HG03196 (cell line): Measurements from ENCODE around the gene DDX20.
"Not testable (repeated sequence)": the region's sequence is repeated elsewhere in the genome, so short reads cannot be mapped to it uniquely, and the experiment has no call there.

Source experiments
- ATAC-seq: cut with Tn5 transposase; IDR thresholded peaks from one replicate; pipeline ENCODE4 v1.9.1; 2021; ENCODE audit not compliant: unreplicated experiment

Gene DDX20

GRCh38 chr1:111786669-111787207 is 31.0 kb downstream of the DDX20 start:
- ATAC-seq = no peak

- ATAC-seq = no peak
These were observed 33.4 kb downstream of the DDX20 start for GRCh38 chr1:111789142-111789541.

GRCh38 chr1:111789666-111790316 is 34.1 kb downstream of the DDX20 start:
- no peak for ATAC-seq

- ATAC-seq = no peak
These were observed 36.1 kb downstream of the DDX20 start for GRCh38 chr1:111791776-111792175.

DNA sequence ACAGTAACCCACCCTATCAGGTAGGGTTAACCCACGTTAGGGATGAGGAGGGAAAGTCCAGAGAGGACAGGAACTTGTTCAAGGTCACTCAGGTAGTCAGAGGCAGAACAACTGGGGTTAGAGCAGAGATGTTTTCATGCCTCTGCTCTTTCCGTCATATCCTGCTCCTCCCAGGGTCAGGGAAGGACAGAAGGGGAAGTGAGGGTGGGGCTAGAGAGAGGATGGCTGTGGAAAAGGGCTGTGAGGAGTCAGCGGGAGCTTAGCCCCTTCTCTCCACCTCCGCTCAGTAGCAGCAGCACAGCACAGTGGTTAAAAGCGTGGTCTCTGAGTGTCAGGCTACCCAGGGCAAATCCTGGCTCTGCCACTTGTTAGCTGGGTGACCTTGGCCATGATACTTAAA is 36.5 kb downstream of the DDX20 start:
- no peak for ATAC-seq

GRCh38 chr1:111793923-111794322 is 38.2 kb downstream of the DDX20 start:
- no peak for ATAC-seq

GRCh38 chr1:111795401-111795800 is 39.7 kb downstream of the DDX20 start:
- ATAC-seq = no peak

DNA sequence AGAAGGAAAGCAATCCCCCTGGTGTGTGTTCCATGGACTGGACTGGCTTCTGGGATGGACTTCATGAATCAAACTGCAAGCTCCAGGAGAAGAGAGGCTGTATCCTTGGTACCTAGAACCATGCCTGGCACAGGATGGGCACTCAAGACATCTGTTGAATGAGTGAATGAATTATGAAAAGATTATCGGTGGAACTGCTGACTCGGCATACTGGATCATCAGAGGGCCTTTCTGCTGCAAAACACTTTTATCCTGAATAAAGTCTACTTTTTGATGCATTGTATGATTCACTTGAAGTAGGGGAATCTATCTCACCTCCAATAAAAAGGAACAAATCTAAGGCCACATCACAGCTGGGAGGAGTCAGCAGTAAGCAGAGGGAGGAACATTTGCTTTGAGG is 42.9 kb downstream of the DDX20 start:
- ATAC-seq = no peak

- not testable (repeated sequence) for ATAC-seq
These were observed 44.0 kb downstream of the DDX20 start for GRCh38 chr1:111799722-111800121.

GRCh38 chr1:111801071-111801850 is 45.6 kb downstream of the DDX20 start:
- no peak for ATAC-seq

- no peak for ATAC-seq
These were observed 46.4 kb downstream of the DDX20 start for GRCh38 chr1:111802110-111802509.

GRCh38 chr1:111802984-111803383 is 47.3 kb downstream of the DDX20 start:
- no peak for ATAC-seq

DNA sequence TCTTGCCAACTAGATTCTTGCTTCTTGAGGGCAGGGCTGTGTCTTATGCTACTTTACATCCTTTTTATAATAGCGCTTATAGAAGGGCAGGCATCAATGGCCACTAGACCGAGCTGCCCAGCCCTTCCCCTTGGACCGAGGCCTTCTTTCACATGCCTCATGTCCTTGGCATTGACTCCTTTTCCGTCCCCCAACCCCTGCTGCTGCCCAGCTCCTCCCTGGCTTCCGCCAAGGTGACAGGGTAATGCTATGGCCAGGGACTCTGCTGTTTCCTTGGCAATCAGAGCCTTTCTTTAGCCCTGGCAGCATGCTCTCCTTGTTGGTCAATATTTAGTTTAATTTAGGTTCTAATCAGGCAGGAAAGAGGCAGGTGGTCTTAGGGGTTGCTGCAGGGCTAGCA is 48.2 kb downstream of the DDX20 start:
- no peak for ATAC-seq

DNA sequence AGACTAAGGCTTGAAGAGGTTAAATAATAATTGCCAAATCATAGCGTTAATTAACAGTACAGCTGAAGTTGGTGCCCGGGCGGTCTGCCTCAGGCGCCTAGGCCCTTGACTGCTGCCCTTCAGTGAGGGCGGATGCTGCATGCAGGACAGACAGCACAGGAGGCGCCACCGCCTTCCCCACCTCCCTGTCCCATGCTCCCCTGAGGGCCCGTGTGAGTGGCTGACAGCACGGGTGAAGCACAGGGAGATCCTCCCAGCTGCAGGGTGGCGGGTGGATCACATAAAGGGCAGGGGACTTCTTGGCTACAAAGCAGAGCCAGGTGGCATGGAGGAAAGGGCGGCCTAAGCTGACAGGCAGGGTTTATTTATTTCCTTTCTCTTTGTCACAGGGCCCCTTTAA is 49.1 kb downstream of the DDX20 start:
- no peak for ATAC-seq

DNA sequence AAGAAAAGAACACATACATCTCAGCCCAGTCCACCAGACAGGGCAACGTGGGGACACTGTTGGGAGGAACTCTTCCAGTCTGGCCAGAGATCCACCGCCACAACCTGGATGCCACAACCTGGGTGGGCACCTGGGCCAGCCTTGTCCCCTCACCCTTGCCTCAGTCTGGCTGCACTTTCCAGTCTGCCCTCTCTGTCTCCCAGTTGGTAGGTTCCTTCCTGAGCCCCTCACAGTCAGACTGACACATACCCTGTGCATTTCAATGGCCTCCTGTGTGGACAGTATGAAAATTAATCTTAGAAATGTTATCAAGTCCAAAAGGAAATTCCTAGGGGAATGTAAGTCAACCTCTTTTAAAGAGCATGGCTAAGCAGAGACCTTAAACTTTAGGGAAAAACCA is 49.5 kb downstream of the DDX20 start:
- ATAC-seq = no peak

DNA sequence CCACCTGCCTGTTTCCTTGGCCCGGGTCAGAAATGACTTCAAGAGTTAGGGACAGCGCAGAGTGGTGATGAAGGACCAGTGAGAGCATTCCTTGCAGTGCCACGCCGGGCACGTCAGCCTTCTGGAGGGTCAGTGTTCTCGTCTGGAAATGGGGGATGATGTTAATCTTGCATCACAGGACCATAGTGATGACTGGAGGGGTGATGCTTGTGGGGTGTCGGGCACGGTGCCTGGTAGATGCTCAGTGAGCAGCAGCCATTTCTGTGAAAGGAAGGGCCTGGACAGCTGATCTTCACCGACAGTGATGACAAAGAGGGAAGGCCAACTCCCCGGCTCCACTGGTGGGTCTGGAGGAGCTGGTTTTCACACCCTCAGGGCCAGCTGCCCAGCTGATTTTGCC is 56.2 kb downstream of the DDX20 start:
- no peak for ATAC-seq

- no peak for ATAC-seq
These were observed 56.6 kb downstream of the DDX20 start for GRCh38 chr1:111812306-111812705.

DNA sequence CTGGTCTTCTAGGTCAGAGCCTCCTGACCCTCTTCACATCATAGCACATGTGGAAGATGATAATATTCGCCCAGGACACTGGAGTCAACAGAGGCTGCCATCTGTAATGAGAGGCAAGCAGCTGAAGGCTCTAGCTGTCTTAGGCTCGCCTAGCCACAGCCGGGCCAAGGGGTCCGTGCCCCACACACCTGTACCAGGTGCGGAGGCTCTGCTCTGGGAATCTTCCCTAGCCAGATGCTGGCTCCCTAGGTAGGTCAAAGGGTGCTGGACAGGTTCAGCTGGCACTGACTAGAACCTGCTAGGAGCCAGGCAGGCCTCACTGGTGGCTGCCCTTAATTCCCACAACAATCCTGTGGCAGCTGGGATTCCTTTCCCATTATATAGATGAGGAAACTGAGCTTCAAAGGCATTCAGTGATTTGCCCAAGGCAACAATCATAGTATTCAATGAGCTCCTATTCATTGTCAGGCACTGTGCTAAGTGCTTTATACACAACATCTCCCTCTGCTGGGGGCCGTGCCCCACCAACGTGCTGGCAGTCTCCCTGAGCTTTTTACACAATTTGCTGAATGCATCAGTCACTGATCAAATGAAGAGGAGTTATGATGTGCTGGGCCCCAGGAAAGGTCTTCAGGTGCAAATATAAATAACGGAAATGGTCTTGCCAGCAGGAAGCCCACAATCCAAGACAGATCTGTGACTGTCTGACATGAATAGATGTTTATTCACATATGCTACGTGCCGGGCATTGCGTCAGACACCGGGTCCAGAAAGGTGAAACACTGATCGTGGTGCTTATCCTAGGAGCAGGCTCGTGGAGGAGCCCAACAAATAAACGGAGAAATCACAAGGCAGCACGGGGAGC is 58.0 kb downstream of the DDX20 start:
- ATAC-seq = no peak

- no peak for ATAC-seq
These were observed 58.6 kb downstream of the DDX20 start for GRCh38 chr1:111814305-111814628.

GRCh38 chr1:111814642-111815041 is 58.9 kb downstream of the DDX20 start:
- ATAC-seq = no peak
